ENCODE data around the gene RNASEH1. TPM values are rescaled to one million over a fixed set of nuclear protein-coding genes. Genes with fewer than 3 reads are reported as not detected.

RNASEH1 gene
- total and polyA plus RNA-seq, 10 of the 15 experiments (the other 5 are each of a cell fraction or from before 2014, with no cell fraction given): 18.2 to 68.5 (median 28.2) TPM

DNA sequence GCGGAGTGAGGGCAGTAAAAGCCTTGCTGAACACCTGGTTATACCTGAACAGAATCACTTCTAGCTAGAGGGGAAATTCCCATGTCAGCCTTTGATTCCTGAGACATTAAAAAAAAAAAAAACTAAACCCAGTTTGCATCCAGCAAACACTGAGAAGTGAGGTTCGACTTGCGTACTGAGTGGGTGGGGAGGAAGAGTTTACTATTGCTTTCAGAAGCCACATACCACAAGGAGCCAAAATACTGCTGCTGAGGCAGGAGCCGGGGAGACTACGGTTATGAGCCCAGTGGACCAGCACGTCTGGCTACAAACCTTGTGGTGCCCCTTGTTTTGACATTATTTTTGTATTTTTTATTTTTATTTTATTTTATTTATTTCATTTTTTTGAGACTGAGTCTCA is 39.4 kb upstream of the RNASEH1 start (continued):
- no peak for TF ChIP-seq NRF1 (conservative IDR thresholded peaks at IDR 0.05; ENCODE audit: low read depth, low read length)
- no peak for TF ChIP-seq WRNIP1 (IDR thresholded peaks at IDR 0.05; ENCODE audit: borderline replicate concordance, low read depth, low read length)
- no peak for TF ChIP-seq NR2C2 (IDR thresholded peaks at IDR 0.05; ENCODE audit: borderline replicate concordance, control insufficient read depth, insufficient read length, low read depth)
- TF ChIP-seq PAX5 (IDR thresholded peaks at IDR 0.05; ENCODE audit: borderline replicate concordance, low read depth, low read length): peak; percentile 43; the same call in 1 of the 2 replicates
- no peak for TF ChIP-seq SUZ12 (IDR thresholded peaks at IDR 0.05; ENCODE audit: unreplicated experiment)
- no peak for TF ChIP-seq HCFC1 (IDR thresholded peaks at IDR 0.05; ENCODE audit: low read length)
- TF ChIP-seq SMC3 (IDR thresholded peaks at IDR 0.05; ENCODE audit: borderline replicate concordance, low read length): no peak
- TF ChIP-seq TCF3 (IDR thresholded peaks at IDR 0.05; ENCODE audit: borderline replicate concordance, insufficient read depth, low read depth, low read length): no peak
- no peak for TF ChIP-seq SMARCA5 (IDR thresholded peaks at IDR 0.05)
- TF ChIP-seq ATF7 (IDR thresholded peaks at IDR 0.05; ENCODE audit: low read depth): no peak
- no peak for TF ChIP-seq ZBTB40 (IDR thresholded peaks at IDR 0.05; ENCODE audit: borderline replicate concordance)
- TF ChIP-seq RELA (IDR thresholded peaks at IDR 0.05; ENCODE audit: borderline replicate concordance, partially characterized antibody): no peak
- no peak for TF ChIP-seq KAT2A (conservative IDR thresholded peaks at IDR 0.05; ENCODE audit: control insufficient read depth, low read depth, low read length)
- no peak for TF ChIP-seq NBN (IDR thresholded peaks at IDR 0.05)
- no peak for TF ChIP-seq ZNF24 (IDR thresholded peaks at IDR 0.05)
- peak; percentile 87 for TF ChIP-seq RUNX3 (IDR thresholded peaks at IDR 0.05; ENCODE audit: low read length)
- 0 out of 2 replicates have a peak, but pooled peaks have one; percentile 11 for TF ChIP-seq SPI1 (IDR thresholded peaks at IDR 0.05; ENCODE audit: borderline replicate concordance, insufficient read depth, low read depth, low read length)
- TF ChIP-seq ZNF384 (IDR thresholded peaks at IDR 0.05; ENCODE audit: borderline replicate concordance, low read depth, low read length): peak; percentile 63; the same call in 1 of the 2 replicates
- no peak for TF ChIP-seq CBX3 (IDR thresholded peaks at IDR 0.05; ENCODE audit: borderline replicate concordance, low read depth)
- TF ChIP-seq, protein P1, sequence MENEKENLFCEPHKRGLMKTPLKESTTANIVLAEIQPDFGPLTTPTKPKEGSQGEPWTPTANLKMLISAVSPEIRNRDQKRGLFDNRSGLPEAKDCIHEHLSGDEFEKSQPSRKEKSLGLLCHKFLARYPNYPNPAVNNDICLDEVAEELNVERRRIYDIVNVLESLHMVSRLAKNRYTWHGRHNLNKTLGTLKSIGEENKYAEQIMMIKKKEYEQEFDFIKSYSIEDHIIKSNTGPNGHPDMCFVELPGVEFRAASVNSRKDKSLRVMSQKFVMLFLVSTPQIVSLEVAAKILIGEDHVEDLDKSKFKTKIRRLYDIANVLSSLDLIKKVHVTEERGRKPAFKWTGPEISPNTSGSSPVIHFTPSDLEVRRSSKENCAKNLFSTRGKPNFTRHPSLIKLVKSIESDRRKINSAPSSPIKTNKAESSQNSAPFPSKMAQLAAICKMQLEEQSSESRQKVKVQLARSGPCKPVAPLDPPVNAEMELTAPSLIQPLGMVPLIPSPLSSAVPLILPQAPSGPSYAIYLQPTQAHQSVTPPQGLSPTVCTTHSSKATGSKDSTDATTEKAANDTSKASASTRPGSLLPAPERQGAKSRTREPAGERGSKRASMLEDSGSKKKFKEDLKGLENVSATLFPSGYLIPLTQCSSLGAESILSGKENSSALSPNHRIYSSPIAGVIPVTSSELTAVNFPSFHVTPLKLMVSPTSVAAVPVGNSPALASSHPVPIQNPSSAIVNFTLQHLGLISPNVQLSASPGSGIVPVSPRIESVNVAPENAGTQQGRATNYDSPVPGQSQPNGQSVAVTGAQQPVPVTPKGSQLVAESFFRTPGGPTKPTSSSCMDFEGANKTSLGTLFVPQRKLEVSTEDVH (IDR thresholded peaks at IDR 0.05; ENCODE audit: low read depth, partially characterized antibody): no peak
- TF ChIP-seq PML (IDR thresholded peaks at IDR 0.05; ENCODE audit: low read length): no peak
- no peak for TF ChIP-seq SP1 (IDR thresholded peaks at IDR 0.05; ENCODE audit: low read depth, low read length)
- TF ChIP-seq POLR2AphosphoS2 (IDR thresholded peaks at IDR 0.05; ENCODE audit: low read depth, low read length): no peak
- no peak for TF ChIP-seq NR2F1 (conservative IDR thresholded peaks at IDR 0.05)
